CD4-positive, alpha-beta T cell treated with Interleukin-12 subunit alpha and Interleukin-12 subunit beta, for 1 hour (primary cell): ENCODE data around the gene GORASP1.

Experiments used
- DNase-seq: peaks from one replicate; pipeline ENCODE4 v3.0.0-alpha.2; 2020

The GORASP1 gene

DNA sequence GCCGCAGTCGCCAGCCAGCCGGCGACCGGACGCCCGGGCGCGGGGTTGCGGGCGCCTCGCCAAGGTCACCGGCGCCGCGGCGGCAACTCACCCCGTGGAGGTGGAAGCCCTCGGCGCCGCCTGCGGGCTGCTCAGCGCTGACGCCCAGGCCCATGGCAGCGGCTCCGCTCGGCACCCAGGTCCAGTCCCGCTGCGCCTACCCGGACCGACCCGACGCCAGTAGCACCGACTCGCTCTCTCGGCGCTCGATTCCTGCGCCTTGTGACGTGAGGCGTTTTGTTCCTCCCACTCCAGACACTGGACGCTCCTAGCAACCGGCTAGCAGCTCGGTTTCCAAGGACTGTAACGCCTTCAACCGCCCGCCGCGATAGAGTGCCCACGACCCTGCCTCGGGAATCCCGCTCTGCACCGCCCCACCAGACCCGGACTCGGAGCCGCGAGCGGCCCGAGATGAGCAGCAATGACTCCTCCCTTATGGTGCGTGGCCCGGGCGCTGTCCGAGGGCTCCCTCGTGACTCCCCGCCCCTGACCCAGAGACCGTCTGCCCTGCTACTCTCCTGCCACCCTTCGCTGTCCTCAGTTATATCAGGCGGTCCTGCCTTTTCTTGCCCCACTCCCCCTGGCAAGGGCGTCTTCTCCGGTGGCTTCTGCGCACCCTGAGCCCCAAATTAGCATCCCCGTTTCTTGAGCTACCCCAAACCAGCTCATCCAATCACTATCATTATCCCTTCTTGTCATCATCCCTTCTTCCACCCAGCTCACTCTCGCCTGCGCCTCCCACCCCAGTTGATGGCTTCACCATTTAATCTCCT lies at the start of gene GORASP1, which contains the start of gene TTC21A:
Gene GORASP1 (minus strand): TSS at position 240 of the 812 bp plus-strand sequence. CDS start 86 bp downstream, at position 154.
Gene TTC21A (plus strand): TSS at position 293 of the 812 bp plus-strand sequence. CDS start 158 bp downstream, at position 451.
- peak; percentile 75 for DNase-seq

DNA sequence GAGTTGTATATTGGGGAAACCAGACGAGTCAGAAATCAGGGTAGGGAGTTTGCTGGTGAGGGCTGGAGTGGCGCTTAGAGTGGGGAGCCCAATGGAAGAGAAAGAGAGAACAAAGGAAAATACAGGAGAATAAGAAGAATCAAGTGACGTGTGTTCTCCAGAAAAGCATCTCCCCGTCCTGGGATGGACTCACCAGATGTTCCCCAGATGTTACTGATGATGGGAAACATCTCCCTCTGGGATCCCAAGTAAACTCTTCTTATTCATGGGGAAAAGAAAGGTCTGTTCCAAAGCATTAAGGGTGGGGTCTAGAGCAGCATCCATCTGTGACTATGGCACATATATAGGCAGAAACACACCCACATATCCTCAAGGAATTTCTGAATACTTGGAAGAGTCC lies 49.0 kb upstream of the GORASP1 start:
- no peak for DNase-seq

DNA sequence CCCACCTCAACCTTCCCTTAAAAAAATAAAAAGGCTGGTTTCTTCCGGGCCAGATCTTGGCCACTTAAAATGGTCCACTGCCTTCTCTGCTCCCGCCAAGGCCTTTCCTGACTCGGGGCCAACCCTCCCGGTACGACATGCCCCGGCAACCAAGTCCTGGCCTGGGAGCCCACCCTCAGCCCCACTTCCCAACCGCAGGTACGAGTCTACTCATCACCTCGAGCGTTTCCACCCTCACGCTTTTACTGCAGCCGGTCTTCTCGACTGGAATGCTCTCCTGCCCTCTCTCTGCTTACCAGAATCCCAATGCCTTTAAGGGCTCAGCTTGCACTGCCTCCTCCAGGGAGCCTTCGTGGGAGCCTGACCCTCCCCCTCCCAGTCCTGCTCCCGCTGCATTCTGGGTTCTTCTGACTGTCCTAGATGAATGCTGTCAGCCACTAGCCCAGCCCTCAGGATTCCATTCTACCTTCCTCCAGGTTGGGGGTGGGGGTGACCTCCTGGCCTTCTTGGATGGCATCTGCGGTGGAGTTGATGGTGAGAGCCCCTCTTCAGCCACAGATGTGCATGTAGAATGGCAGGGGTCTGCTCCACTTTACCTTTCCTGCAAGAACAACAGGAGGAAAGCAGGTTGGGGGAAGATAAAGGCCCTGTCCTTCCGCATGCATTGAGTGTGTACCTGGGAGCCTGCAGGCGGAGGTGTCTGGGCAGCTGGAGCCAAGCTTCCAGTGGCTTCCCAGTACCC lies 47.0 kb upstream of the GORASP1 start:
- no peak for DNase-seq

DNA sequence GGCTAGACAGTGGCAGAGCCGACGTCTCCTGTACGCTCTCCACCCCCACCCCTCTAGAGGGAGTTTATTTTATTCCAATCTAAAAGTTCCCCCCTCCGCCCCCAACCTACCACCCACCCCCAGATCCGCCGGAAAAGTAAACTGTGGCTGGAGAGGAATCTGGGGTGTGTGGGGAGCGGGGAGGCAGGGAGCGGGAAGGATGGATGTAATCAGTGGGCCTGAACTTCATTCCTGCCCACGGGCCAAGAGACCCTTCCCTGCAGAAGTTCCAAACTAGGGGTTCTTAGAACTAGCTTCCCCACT lies 46.5 kb upstream of the GORASP1 start:
- DNase-seq: no peak

DNA sequence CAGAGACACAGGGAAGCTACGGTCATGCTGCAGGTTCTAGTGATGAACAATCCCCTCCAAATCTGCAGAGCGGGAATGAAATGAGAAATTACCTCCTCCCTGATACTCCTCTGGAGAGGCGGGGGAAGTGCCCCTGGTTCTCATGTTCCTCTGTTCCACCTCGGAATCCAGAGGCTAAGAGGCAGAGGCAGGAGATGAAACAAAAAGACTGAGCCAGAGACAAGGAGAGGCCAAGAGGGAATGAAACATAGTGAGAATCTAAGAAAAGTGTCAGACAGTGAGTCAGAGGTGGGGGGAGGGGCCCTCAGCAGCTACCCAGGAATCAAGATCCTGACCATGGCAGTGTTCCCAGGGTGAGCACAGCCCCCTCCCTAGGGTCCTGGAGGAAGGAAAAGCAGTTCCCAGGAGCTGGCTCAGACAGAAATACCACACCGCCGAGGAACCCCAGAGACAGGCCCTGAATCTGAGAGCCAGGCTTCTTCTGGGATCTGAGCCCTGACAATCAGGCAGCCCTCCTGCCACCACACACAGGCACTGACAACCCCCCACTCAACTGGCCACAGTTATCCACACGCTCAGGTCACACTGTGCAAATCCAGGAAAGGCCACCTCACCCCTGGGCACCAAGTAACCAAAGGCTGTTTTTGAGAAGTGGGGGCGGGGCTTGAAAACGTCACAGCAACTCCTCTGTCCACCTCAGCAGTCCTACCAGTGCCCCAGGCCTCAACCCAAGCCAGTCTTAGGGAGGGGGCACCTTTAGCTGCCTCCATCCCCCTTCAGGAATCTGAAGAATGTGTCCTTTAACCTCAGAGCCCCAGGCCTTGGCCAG lies 43.6 kb upstream of the GORASP1 start:
- DNase-seq: peak; percentile 53

DNA sequence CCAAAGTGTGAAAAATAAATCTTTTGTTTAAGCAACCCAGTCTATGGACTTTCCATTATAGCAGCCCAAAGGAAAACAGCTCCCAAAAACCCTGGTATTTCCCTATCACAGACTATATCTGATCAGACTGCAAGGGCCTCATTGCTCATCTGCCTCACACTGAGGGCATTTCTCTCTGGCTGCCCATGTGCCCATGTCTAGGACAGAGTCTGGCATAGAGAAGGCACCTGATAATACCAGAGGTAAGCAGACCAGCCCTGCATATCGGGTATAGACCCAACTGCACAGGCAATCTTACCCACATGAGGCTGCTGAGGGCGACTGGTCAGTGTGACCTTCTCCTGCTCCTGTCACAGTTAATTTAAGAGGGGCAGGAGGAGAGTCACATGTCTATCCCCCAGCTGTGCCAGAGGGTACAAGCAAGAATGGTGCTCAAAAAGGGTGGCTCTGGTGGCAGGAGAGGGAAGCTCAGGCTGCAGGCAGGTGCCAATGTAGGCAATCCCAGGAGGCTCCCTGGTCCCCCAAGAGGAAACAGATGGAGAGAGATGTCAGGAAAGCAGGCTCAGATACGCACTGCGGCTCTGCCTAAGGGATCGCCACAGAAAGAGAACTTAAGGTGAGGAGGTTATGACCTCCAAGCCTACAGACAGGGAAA lies 42.8 kb upstream of the GORASP1 start:
- no peak for DNase-seq

DNA sequence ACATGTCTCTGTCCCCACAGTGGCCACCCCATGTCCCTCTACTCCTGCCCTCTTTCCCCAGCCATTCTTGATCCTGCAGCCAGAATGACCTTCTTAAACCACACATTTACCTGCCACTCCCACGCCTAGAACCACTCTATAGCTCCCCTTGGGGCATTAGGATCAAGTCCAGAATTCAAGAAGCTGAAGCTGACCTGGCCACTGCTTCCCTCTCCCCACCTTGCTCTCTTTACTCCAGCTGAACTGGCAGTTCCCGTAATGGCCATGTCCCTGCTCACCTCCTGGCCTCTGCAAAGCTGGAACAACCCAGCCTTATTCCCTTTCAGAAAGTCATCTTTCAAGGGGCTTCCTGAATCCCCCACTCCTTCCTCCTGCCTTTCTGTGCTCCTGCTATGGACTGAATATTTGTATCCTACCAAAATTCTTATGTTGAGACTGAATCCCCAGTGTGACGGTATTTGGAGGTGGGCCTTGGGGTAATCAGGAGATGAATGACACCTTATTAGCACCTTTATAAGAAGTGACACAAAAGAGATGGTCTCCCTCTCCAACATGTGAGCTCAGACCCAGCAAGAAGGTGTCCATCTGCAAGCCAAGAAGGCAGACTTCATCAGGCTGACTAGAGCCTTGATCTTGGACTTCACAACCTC lies 42.2 kb upstream of the GORASP1 start:
- no peak for DNase-seq

DNA sequence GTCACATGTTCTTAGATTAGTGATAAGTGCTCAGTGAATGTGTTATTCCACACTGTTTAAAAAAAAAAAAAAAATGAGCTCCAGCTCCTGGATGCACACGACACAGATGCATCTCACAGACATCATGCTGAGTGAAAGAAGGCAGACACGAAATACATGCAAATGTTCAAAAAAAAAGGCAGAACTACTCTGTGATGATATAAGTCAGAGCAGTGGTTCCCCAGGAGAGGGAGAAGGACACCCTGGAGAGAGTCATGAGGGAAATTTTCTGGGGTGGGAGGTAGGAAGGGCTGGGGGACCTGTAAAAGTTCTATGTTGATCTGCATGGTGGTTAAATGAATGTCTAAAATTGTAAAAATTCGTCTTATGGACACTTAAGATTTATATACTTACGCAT lies 41.6 kb upstream of the GORASP1 start:
- no peak for DNase-seq

DNA sequence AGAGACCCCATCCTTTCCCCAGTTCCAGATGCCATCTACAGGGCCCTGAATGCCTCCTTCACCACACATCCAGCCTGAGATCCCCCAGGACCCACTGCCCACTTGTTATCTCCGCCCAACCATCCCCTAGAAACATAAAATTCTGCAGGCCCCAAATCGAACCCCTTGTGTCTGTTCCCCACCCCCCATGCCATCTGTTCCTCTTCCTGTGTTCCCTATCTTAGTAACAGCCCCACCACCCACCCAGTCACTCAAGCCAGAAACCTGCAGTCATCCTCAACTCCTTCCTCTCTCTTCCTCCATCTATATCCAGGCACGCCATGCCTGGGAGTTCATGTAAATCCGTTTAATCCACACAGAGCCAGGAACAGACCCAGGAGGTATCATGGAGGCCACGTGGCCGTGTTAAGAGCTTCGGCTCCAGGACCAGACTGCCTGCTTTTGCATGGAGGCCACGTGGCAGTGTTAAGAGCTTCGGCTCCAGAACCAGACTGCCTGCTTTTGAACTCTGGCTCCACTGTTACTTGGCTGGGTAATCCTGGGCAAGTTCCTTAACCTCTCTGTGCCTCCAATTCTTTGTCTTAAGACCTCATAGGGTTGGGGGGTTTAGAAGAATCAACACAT lies 41.1 kb upstream of the GORASP1 start:
- DNase-seq: no peak

DNA sequence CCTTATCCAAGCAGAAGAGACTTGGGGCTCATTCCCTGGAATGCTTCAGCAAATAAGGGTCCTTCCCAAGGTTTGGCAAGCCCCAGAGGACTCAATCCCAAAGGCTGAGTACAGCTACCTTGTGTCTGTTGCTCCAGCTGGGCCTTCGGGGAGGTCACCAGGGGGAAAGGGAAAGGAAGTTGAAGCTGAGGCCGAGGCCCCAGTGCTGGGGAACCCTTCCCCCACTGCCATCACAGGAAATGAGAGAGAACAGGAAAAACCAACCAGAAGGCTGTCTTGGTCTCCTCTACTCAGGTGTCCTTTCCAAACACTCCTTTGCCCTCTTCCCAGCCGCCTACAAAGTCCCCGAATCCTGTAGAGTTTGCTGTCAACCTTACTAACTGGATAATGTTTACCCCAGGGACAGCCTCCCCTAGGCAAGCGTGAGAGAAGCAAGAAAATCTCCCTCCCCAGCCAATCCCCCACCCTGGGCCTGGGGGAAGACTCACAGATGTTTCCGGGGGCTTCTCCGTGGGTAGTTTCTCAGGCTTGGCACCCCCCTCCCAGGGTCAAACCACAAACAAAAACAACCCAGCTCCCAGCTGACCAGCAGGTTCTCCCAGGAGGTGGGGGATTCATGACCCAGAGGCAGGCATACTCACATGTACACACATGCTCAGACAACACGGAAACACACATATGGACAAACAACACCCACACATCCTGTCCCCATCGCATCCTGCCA lies 40.4 kb upstream of the GORASP1 start:
- peak; percentile 56 for DNase-seq

DNA sequence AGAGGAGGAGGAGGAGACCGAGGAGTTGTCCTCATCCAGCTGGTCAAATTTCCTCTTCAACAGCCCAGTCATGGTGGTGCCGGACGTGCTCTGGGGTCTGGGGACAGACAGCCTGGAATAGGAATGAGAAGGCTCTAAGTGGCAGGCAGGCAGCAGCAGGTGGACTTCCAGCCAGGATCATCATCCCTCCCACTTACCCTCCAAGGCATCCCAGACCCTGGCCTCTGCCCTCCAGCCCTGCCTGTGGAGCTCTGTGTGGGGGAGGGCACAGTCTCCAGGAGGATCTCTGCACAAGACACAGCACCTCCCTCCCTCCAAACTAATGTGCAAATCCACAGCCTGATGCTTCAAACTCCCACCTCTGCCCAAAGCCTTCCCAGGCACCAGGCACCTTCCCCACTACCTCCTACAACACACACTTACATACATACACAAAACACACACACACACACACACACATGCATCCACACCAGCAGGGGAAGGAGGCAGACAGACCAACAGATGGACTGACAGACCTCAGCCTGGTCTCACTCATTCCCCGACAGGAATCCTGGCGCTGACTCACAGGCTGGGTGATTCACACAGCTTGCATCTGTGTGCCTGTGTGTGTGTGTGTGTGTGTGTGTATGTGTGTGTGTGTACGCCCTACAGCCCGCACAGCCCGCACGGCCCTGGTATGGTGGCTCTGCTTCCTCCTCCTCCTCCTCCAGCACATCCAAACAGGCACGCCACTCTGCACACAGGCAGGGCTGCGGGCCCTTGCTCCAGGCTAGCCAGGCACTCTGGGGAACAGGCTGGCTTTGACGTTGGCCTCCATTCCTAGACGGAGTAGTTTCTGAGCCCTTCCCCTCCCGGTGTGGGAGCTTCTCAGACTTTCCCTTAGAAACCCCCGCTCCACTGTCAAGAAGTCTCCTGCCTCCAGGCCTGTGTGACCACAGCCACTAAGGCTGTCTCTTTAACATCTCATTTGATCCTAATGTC lies 39.5 kb upstream of the GORASP1 start:
- peak; percentile 69 for DNase-seq

DNA sequence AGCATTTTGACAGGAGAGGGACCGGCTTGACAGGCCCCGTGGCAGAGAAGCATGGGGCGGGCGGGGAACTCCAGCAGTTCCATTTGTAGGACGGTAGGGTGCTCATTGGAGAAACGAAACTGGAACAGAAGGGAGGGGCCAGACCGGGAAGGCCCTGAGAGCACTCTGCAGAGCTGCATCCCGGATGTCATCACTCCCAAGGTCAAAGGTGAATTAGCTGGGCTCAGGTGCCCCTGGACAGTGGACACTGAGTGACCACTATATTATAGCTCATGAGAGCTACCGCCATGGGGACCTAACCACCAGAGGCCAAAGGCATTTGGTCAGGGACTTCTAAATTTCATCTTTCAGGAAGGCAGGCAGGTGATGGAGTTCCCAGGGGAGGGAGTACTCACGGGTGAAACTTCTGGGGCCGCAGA lies 38.7 kb upstream of the GORASP1 start:
- no peak for DNase-seq

DNA sequence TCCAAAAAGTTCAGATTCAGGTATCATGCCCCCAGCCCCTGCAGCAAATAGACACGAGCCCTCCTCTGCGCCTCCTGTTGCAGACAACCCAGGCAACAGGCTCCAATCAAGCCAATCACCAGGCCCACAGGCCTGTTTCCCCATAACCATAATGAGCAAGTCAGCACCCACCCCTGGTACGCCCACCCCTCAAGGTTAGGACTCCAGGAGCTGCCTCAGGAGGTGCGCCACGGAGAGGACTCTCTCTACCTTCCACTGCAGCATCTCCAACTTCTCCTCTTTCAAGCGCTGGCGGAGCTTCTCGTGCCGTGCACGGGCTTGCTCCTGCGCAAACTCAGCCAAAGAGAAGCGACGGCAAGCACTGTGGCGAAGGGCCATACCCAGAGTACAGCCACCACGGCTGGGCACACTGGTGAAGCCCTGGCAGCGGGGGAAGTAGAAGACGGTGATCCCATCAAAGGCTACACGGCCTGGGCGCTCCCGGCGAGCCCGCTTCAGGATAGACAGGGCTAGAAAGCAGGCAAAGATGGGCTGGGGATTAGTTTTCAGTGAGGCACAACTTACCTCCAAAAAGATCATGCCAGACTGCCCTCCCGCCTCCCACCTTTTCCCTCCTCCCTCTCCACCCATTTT lies 37.4 kb upstream of the GORASP1 start:
- DNase-seq: no peak

DNA sequence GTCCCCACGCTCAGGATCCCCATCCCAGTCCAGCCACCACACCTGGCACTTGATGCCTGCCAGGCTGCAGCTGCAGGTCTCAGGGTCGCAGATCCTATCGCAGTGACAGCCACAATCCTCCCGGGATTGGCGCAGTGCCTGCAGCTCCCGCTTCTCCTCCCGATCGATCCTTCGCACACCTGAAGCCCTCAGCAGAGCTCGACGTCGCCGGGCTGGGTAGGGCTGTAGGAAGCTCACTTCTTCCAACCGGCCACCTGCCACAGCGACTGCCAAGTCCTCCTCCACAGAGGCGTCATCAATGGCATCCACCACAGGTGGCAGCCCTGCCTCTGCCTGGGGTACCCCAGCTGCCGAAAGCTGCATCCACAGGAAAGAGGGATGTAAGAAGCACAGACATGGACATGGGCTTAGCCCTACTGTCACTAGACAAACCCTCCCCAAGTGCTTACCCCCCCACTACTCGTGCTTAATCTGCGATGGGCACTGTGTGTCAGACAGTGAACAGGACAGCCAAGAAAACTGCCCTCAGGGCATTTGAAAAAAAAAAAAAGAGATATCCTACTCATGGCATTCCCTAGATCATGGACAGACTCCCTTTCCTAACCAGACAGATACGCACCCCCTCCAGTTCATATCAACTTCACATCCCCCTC lies 36.8 kb upstream of the GORASP1 start:
- DNase-seq: no peak

DNA sequence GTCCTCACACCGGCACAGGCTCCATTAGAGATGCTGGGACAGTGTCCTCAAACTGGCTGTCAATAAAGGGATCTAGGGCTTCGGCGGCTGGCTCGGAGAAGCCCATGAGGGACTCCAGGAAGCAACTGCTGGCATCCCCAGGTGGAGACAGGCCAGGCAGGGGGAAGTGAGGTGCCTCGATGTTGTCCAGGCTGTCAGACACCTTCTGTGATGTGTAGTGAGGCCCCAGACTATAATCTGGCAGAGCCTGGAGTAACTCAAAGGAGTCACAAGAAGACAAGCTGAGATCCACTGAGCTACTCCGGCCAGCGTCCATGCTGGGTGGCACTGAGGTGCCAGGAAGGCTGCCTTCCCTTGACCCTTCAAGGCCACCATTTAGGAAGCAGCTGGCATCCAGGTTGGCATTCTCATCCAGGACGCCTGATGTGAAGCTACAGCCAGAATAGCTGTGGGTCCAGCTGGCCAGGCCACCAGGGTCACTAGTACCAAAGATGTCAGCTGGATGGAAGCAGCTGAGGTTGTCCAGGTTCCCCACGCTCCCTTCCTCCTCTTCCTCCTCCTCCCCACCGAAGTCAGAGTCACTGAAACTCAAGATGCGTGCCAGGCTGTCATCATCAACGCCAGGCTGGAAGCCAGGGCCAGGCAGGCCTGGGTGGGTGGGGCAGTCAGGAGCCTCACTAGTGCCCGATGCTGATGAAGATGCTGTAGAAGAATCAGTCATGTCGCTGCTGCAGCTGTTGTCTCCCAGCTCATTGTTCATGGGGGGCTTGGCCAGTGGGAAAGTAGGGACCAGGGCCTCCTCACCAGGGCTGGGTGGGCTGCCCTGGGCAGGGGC lies 35.8 kb upstream of the GORASP1 start:
- no peak for DNase-seq

DNA sequence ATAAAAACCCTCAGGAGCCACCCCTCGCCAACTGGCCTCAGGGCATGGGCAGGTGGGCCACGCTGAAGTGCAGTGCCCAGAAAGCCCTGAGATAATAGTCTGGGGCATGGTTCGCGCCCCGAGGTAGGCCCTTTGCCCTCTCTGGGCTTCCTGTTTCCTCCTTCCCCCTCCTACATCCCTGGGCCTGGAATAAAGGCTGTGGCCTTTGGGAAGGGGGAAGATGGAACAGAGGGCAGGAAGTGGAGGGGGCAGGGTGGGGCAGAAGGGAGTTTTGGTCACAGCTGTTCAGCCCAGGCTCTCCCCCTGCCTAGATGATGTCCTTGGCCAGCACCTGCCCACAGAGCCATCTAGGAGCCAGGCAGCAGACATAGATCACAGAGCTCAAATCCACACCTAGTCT lies 34.6 kb upstream of the GORASP1 start:
- DNase-seq: no peak

DNA sequence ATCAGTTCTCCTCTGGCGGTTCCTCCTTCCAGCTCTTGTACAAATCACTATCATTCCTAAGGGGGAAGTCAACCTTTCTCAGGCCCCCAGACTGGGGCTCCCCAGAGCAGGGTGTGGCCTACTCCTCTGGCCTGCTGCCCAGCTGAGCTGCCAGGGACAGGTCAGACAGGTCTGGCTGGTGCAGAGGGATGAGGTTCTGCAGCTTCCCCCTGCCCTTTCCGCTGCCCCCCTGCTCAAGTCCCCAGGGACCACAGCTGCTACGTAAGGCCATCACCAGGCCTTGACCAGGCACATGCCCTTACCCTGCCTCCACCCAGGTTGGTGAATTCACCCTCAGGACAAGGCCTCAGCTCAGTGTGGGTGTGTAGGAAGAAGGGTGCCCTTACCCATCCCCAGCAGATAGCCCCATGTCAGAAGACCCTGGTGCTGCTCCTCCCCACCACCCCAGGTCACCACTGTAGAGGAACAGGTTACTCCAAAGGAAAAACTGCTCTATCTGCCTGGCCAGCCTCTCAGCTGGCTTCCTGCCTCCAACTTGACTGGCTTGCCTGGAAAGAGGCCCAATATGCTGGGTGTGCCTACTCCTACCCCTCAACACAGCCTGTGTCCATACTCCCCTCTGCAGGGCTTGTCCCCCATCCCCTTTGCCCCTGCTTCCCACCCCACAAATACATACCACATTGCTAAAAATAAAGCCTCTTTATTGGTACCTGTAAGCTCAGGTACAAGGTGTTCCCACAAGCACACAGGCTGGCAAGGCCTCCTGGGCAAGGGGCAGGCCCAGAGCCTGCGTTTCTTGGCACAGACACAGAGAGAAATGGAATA lies 34.0 kb upstream of the GORASP1 start:
- no peak for DNase-seq
